Fibroblast of the conjunctiva (primary cell): ENCODE data around the gene MAN1A2.
"Not testable (repeated sequence)": the region's sequence is repeated elsewhere in the genome, so short reads cannot be mapped to it uniquely, and the experiment has no call there.

Source experiments
- DNase-seq: peaks from one replicate; pipeline ENCODE4 v3.0.0-alpha.2; 2010; ENCODE audit warnings: low read depth

The MAN1A2 gene

DNA sequence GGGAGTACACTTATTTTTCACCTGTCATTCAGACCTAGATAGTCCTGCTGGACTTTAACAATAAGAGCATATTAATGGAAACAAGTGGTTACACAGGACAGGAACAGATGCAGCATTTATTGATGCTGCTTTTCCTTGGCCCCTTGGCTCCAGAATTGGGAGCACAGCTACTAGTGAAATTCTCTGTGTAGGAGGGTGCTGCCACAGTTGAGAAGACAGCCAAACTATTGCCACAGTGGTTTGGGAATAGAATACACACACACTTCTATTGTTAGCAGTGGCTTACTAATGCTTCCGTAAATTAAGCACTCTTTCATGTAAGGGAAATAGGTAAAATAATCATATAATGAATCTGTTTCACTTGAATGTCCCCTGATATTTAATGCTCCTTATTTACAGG is 133.3 kb downstream of the MAN1A2 start:
- no peak for DNase-seq

DNA sequence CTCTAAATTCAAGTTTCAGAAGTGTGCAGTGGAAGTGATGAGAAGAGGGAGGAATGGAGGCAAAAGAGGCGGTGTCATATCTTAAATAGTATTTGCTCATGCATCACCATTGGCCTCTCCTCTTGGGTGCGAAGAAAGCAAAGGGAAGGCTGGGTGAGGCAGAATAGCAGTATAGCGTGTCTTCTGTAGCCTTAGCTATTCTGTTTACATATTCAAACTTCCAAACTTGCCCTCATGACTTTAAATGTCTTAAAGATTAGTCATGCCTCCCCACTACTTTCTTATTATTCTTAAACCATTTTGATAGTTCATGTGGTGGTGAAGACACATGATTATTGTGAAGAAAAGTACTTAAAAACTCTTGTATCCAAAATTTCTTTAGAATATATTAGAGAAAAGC is 134.0 kb downstream of the MAN1A2 start:
- peak; percentile 8 for DNase-seq

DNA sequence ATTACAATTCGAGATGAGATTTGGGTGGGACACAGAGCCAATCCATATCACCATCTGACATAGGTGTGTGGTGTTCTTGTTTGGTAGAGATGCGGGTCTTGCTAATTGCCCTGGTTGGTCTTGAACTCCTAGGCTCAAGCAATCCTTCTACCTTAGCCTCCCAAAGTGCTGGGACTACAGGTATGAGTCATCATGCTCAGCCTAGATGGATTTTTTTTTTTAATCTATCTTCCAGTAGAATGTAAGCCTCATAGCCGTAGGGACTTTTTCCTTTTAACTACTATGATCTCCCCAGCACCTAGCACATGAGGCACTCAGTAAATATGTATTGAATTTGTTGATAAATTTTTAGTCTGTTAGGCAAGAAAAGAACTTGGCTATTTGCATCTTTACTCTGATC is 144.0 kb downstream of the MAN1A2 start:
- no peak for DNase-seq

DNA sequence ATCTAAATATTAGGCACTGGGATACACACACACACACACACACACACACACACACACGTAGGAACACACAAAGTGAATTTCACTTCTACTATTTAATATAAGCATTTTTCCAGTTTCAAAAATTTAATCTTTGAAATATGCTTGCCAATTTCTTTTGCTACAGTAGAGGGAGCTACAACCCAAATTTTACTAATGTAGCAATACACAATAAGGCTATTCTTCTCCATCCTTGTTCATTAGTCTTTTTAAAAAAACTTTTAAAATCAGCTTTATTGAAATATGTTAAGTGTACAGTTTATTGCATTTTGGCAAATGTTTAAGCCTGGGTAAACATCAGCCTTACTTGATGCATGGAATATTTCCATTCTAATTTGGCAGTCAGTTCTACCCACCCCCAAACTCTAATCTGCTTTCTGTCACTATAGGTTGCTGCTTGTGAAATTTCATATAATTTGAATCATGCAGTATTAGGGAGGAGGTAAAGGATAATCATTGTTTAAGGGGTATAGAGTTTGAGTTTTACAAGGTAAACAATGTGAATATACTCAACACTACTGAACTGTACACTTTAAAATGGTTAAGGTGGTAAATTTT is 145.6 kb downstream of the MAN1A2 start:
- peak; percentile 10 for DNase-seq

DNA sequence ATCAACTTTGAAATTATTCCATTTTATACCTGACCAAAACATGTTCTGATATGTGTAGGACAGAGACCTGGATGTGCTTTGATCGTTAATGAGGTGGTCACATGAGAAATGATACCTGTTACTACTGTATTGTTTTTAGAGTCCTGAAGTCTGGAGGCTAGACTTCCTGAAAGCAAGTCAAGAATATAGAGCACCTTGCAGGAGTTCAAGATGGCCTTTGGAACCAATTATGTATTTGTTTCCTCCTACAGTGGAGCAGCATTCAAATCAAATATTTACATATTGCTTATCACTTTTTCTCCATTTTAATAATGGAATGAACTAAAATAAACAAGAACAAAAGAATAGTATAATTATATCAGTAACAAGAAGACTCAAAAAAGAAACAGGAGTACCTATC is 155.9 kb downstream of the MAN1A2 start:
- no peak for DNase-seq

DNA sequence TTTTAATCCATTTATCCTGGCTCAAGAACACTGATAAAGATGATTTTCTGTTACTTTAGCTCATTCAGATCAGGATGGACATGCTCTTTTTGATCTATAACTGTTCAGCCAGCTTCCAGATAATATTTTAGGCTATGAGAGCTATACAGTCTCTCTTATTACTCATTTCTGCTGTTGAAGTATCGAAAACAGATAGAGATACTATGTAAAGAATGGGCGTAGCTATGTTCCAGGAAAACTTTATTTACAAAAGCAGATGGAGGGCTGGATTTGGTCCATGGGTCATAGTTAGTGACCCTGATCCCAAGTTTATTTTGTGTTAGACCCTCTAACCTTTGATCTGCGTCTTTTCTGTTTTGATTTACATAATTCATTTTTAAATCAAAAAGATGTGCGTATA is 159.8 kb downstream of the MAN1A2 start:
- DNase-seq, result no peak

DNA sequence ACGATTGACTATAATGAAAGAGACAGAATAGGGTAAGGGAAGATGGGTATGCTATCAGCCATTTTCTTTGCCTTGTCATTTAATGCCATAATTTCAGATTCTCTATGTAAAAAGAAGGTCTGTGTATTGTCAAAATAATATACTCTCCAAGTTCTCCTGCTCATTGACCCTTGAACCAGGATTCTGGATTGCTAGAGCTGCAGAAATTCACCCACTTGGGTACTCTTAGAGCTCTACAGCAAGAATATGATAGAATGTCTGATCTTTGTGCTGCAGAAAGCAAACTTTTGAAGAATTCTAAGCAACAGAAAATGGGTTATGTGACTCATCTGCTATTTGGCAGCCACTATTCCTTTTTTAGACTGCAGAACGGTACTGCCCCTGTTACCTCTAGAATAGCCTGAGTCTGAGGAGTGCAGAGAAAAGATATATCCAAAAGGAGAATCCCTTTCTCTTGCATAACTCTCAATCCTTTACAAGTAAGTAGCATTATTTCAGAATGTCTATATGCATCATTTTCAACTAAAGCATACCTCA is 160.4 kb downstream of the MAN1A2 start:
- DNase-seq, result peak; percentile 9

DNA sequence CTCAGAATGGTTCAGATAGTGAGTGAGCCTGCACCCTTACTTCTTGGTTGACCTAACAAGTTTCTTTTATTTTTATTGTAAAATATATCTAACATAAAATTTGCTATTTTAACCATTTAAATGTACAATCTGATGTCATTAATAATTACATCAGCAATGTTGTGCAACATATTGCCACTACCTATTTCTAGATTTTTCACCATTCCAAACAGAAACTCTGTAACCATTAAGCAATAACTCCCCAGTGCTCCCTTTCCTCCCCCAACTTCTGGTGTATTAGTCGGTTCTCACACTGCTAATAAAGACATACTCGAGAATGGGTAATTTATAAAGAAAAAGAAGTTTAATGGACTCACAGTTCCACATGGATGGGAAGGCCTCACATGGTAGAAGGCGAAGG is 162.4 kb downstream of the MAN1A2 start:
- no peak for DNase-seq

DNA sequence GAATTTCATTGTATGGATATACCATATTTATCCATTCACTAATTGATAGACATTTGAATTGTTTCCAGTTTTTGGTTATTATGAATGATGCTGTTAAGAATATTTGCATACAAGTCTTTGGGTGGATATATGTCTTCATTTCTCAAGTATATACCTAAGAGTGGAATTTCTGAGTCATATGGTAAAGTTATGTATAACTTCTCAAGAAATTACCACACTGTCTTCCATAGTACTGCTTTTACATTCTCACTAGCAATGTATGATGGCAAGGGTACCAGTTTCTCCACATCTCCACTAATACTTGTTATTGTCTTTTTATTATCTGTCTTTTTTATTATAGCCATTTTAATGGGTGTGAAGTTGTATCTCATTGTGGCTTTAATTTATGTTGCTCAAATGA is 164.0 kb downstream of the MAN1A2 start:
- DNase-seq, result no peak

DNA sequence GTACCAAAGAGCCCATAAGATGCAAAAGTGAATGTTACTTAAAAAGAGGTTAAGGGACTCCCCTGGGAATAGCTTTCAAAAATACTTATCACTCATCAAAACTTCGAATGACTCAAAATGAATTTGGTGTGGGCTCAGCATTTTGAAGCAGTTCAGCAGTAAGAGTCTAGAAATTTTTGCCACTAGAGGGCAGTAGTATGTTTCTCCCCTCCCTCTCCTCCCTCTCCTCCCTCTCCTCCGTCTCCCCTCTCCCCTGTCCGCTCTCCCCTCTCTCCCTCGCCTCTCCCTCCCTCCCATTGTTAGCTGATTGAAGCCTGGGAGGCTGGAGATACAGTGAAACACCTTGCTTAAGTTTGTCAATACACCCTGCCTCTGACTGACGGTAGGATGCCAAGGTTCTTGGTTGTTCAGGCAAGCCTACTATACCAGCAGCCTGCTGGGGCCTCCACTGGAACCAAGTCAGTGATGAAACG is 167.8 kb downstream of the MAN1A2 start:
- DNase-seq, result peak; percentile 39

DNA sequence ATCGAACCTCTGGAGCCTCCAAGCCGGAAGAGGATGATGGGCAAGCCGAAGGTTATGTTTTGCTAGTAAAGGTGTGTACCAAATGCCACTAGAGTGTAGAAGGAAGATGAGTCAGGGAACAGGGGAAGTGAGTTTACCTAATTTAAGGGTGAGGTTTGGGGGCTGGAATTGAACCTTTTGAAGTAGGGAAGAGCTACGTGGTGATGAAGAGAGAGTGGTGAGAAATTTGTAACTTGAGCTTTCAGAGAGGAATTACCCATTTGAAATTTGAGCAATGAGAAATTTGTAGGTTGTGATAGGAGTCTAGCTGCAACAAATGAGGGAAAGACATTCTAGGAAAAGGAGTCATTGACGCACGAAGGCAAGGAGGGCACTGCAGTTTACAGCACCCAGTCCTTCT is 168.6 kb downstream of the MAN1A2 start:
- DNase-seq, result no peak

DNA sequence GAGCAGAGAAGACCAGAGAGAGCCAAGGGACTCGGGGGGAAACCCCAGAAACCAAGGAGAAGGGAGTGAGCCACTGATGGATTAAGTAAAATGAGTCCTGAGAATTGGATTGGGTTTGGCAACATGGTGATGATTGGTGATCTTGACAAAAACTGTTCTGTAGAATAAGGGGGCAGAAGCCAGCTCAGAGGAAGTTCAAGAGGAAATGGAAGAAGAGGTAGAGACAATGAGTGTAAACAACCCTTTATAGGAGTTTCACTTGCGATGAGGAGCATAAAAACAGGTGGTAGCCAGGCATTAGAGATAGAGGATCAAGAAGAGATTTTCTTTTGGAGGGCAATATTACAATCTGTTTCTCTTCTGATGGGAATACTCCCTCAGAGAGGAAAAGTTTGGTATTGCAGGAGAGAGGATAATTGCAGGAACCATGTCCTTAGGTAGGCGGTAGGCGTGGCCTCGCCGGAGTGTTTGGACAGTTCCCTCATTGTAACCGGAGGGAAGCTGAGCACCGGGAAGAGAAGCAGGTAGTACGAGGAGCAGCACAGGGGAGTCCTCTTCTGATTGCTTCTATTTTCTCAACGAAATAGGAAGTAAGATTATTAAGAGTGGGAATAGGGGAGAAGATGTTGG is 170.2 kb downstream of the MAN1A2 start:
- no peak for DNase-seq

DNA sequence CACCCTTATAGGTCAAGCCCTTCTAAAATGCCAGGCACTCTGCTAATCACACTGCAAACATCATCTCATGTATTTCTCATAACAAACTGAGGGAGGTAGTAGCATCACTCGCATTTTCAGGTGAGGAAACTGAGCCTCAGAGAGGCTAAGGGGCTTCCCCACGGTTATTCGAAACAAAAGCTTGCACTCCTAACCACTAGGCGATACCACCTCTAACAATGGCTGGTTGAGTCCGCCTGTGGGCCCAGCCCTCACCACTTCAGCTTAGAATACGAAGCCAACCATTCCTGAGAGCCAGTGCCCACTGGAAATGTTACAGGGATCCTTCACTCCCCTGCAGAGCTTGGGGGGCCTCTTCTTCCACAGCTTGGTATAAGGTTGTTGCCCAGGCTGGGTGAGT is 173.3 kb downstream of the MAN1A2 start:
- DNase-seq, result no peak

DNA sequence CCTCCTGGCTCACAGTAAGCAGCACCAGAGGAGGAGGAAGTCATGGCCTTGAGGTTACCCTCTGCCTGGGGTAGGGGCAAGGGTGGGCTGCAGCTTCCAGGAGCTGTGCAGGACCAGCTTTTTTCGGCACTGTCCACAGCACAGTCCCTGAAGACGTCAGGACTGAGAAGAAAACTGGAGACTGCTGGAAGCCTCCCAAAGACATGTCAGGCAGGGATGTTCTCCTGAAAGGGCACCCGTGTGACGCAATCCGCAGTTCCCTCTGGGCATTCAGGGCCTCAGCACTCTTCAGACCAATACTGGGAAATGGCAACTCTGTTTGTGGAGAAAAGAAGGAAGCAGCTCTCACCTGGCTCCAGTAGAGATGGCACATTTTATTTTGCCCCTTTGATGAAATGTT is 173.8 kb downstream of the MAN1A2 start:
- DNase-seq, result no peak

DNA sequence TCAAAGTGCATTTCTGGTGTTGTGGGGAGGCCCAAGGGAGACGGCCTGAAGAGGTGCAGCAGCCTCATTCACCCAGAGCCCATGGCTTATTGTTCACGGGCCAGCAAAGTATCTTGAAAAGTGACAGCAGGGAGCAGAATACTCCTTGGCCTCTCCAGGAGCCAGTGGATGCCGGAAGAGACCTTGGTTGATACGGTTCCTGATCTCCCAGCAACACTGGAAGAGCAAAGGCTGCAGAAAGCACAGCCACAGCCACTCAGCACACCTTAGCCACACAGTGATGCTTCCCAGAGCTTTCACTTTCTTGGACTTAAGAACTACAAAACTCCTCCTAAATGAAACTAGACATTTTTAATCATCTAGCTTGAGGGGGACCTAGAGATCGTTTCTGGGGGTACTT is 174.3 kb downstream of the MAN1A2 start:
- DNase-seq, result no peak

DNA sequence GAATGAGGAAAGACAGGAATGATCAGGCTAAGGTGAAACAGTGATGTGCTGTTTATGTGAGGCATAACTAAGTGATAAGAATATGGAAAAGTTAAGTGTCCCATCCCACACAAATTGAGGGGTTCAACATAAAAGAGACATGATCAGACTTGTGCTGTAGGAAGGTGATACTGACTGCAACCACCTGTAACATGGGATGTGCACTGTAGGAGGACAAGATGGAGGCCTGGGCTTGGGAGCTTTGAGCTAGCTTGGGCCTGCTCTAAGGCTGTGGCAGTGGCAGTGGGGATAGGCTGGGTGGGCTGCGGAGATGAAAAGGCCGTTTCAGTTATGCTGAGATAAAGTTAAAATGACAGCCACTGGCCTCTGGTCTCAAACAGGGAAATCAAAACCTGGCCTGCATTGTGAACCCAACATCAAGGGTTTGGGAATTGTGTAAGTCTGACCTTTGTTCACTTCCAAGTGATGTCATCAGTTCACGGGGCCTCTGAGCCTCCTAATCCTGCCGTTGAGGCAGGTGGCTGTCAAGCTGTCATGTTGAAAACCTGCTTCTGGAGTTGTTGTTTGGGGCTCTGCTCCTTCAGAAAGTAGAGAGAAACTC is 177.4 kb downstream of the MAN1A2 start:
- DNase-seq, result no peak

DNA sequence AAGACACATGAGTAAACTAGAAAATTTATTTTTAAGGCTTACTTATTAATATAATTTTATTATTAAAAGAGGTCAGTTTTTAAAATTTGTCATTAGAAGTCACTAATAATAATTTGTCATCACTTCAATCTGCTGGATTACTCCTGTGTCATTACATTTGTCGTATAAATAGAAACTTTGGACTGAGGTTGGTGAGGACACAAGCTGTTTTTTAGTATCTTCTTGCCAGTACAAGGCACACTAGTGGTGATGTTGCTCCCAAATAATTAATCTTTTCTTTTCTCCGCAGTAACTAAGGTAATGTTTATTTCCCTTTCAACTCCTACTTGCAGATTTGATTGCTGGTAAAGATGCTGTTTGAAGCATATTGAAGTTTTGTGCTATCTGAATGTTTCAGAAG is 179.2 kb downstream of the MAN1A2 start:
- no peak for DNase-seq

DNA sequence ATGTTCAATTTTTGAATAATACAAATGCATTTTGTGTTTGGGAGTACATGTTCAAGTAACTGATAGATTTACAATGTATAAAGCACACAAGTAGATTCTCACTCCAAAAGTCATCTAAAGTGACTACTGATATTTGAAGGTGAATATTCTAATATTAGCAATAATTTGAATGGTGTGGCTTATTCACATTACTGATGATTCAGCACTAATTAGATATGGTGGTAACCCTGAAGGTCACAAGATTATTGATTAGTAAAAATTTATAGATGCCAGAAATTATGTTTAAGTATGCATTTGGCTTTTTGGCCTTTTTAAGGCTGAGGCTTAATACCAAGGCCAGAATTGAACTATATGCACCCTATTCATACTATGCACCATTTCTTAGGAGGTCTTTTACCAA is 186.2 kb downstream of the MAN1A2 start:
- DNase-seq, result no peak

DNA sequence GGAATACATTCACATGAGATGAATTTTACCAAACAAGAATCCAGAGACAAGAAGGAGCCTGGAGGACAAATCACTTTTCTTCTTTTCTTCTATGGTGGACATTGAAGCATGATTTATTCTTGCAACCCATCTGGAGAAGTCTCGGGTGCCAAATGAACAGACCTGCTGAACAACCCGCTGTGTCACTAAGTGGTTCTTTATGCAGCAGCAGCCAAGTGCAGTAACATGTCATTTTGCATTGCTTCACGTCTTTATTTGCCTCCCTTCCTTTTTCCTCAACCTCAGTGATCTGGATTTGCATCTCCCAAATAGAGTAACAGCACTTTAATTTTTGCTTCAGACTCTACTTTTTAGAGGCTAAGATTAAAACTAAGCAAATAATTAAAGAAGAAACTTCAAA is 188.6 kb downstream of the MAN1A2 start:
- no peak for DNase-seq

DNA sequence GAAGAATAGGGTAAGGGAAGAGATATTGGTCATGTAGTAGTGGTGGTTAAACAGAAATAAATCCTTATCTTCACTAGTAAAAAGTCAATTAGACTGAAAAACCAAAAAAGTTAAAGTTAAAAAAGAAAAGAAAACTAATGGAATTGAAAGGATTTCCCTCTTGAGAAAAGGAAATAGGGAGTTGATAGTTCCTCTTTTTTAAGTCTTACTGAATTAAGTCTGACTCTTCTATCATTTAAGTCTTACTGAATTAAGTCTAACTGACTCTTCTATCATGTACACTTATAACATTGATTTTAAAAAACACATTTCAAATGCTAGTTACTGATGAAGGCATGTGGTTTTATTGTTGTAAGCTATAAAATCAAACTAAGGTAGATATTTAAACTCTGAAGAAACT is 189.1 kb downstream of the MAN1A2 start:
- no peak for DNase-seq

DNA sequence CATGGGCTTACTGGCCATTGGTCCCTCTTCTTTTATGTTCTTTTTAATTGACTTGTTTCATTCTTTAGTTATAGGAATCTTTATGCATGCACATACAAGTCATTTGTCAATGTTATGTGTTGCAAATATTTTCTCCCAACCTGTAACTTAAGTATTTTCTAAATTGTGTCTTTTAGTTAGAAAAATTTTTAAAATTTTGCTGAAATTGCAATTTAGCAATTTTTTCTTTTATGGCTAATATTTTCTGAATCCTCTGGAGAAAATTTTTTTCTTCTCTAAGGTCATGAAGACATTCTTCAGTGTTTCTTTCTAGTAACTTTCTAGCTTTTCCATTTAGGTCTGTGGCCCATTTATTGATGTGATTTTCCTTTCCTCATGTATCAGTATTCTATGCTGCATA is 189.7 kb downstream of the MAN1A2 start:
- DNase-seq, result no peak

DNA sequence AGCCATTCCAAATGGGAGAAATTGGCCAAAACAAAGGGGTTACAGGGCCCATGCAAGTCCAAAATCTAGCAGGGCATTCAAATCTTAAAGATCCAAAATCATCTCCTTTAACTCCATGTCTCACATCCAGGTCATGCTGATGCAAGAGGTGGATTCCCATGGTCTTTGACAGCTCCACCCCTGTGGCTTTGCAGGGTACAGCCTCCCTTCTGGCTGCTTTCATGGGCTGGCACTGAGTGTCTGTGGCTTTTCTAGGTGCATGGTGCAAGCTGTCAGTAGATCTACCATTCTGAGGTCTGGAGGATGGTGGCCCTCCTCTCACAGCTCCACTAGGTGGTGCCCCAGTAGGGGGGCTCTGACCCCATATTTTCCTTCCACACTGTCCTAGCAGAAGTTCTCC is 191.2 kb downstream of the MAN1A2 start:
- not testable (repeated sequence) for DNase-seq

DNA sequence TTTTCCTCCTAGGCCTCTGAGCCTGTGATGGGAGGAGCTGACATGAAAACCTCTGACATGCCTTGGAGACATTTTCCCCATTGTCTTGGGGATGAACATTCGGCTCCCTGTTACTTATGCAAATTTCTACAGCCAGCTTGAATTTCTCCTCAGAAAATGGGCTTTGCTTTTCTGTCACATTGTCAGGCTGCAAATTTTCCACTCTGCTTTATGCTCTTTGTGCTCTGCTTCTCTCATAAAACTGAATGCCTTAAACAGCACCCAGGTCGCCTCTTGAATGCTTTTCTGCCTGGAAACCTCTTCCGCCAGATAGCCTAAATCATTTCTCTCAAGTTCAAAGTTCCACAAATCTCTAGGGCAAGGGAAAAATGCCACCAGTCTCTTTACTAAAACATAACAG is 191.9 kb downstream of the MAN1A2 start:
- no peak for DNase-seq

DNA sequence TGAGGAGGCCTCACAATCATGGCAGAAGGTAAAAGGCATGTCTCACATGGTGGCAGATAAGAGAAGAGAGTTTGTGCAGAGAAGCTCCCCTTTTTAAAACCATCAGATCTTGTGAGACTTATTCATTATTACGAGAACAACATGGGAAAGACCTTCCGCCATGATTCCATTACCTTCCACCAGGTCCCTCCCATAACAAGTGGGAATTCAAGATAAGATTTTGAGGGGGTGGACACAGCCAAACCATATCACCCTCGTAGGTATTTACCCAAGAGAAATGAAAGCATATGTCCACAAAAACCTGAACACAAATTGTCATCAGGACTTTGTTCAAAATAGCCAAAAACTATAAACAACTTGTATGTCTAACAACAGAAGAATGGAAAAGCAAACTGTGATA is 192.7 kb downstream of the MAN1A2 start:
- no peak for DNase-seq
